OCI-LY7 (cell line): ENCODE results near the gene ZC3H12D. TPM values are rescaled to one million over a fixed set of nuclear protein-coding genes. Genes with fewer than 3 reads are reported as not detected.
"Not testable (repeated sequence)": the region's sequence is repeated elsewhere in the genome, so short reads cannot be mapped to it uniquely, and the experiment has no call there.

Experiments
- BruUV-seq: library from RNA; stranded (reverse); fragments of 400-500 nt; replicated peaks from 2 replicates; lab custom pipeline; 2021; lab: Mats Ljungman, UMichigan
- CTCF ChIA-PET: fragments of 300-600 bp; sonication (Branson Sonifier 250); formaldehyde crosslinking; loops from one replicate; lab custom pipeline; 2022; ENCODE audit warnings: antibody characterized with exemption; ENCODE audit not compliant: unreplicated experiment; lab: Charles Lee
- POLR2A ChIA-PET: fragments of 300-600 bp; sonication (Branson Sonifier 250); formaldehyde crosslinking; loops from one replicate; lab custom pipeline; 2022; ENCODE audit warnings: antibody characterized with exemption; lab: Charles Lee
- DNase-seq: peaks from one replicate; pipeline ENCODE4 v3.0.0-alpha.2; 2015; ENCODE audit warnings: low spot score
- H2AFZ ChIP-seq: fragments of 200-600 bp; sonication (generic), shearing (Covaris generic); 2 replicates; pipeline ENCODE4 v1.6.1; 2014; ENCODE audit warnings: mild to moderate bottlenecking, antibody characterized with exemption, low read length, moderate library complexity
- H3K27ac ChIP-seq: fragments of 200-600 bp; sonication (generic); 2 replicates; pipeline ENCODE4 v1.5.1; 2014; ENCODE audit warnings: mixed run types, low read depth, mild to moderate bottlenecking, moderate library complexity, low read length, inconsistent platforms; ENCODE audit not compliant: poor library complexity, severe bottlenecking
- H3K36me3 ChIP-seq: fragments of 200-600 bp; sonication (generic); 2 replicates; pipeline ENCODE4 v1.6.1; 2014; ENCODE audit warnings: mild to moderate bottlenecking, antibody characterized with exemption, low read length, moderate library complexity, mixed read lengths; ENCODE audit not compliant: insufficient read depth
- H3K4me1 ChIP-seq: fragments of 200-600 bp; sonication (generic); 2 replicates; pipeline ENCODE4 v1.5.1; 2014; ENCODE audit warnings: mild to moderate bottlenecking, low read length; ENCODE audit not compliant: insufficient read depth, poor library complexity, severe bottlenecking
- H3K4me2 ChIP-seq: fragments of 200-600 bp; sonication (generic); 2 replicates; pipeline ENCODE4 v1.6.1; 2014; ENCODE audit warnings: mild to moderate bottlenecking, low read length
- H3K4me3 ChIP-seq: fragments of 200-600 bp; sonication (generic); 2 replicates; pipeline ENCODE4 v1.5.1; 2014; ENCODE audit warnings: mild to moderate bottlenecking, low read depth, low read length; ENCODE audit not compliant: poor library complexity, severe bottlenecking
- H3K79me2 ChIP-seq: fragments of 200-600 bp; sonication (generic); 2 replicates; pipeline ENCODE4 v1.6.1; 2016; ENCODE audit warnings: low read depth, mild to moderate bottlenecking, low read length, moderate library complexity, mixed read lengths; ENCODE audit not compliant: insufficient read depth
- H3K9me2 ChIP-seq: fragments of 200-600 bp; sonication (generic); 2 replicates; pipeline ENCODE4 v1.6.1; 2016; ENCODE audit warnings: mild to moderate bottlenecking, low read length, mixed read lengths; ENCODE audit not compliant: insufficient read depth
- H3K9me3 ChIP-seq: fragments of 200-600 bp; sonication (generic); 2 replicates; pipeline ENCODE4 v1.6.1; 2014; ENCODE audit warnings: mild to moderate bottlenecking, mixed run types, low read length, mixed read lengths
- H4K20me1 ChIP-seq: fragments of 200-600 bp; sonication (generic); 2 replicates; pipeline ENCODE4 v1.6.1; 2014; ENCODE audit warnings: mild to moderate bottlenecking, antibody characterized with exemption, low read length, moderate library complexity, mixed read lengths; ENCODE audit not compliant: insufficient read depth
- CTCF ChIP-seq: fragments of 200-600 bp; sonication (generic); conservative IDR thresholded peaks from 2 replicates; pipeline ENCODE4 v1.5.1; 2014; ENCODE audit warnings: mild to moderate bottlenecking, antibody characterized with exemption, low read length, moderate library complexity, mixed read lengths
- EZH2phosphoT487 ChIP-seq: fragments of 200-600 bp; sonication (generic); IDR thresholded peaks from 2 replicates; pipeline ENCODE4 v1.6.1; 2018; ENCODE audit warnings: low read depth, borderline replicate concordance, mild to moderate bottlenecking, mixed run types, antibody characterized with exemption, low read length, moderate library complexity, mixed read lengths
- intact Hi-C: fragments of 100-400 bp; cut with micrococcal nuclease; formaldehyde crosslinking; loops from one replicate; pipeline ENCODE4 v1.10.0; 2022; ENCODE audit not compliant: unreplicated experiment
- total RNA-seq, 2 experiments: library from RNA; depleted of rRNA in 1 of 2; stranded (reverse); fragments of >200 nt in 1 of 2; shearing (Covaris generic) in 1 of 2; gene quantifications; 2 replicates each; pipeline ENCODE4 v1.2.3, GENCODE V29; 2014 to 2022

Gene ZC3H12D
- total RNA-seq, 2 experiments from 2014 or later, result 12.8 to 22.6 TPM

- peaks cover under 1% of the 10 kb centered on the region for H3K4me1 ChIP-seq
- no peak for DNase-seq
- no peak overlapping the region for H3K4me2 ChIP-seq
- H3K27ac ChIP-seq, result no peak overlapping the region
- no peaks in the 10 kb centered on the region for H3K9me2 ChIP-seq
- H2AFZ ChIP-seq, result no peak overlapping the region
- H3K79me2 ChIP-seq, result no peaks in the 10 kb centered on the region
- intact Hi-C loops, result no loop called here
- no peaks in the 10 kb centered on the region for H3K9me3 ChIP-seq
- POLR2A ChIA-PET, result interaction anchor here (0.7 to 1.7 kb wide), 2 partner anchors 13 to 17 kb away, joined by 3 to 4 read pairs; no protein-coding TSS in a partner anchor
- no peaks in the 10 kb centered on the region for H4K20me1 ChIP-seq
- H3K36me3 ChIP-seq, result peaks cover 14% of the 10 kb centered on the region; the same call in 1 of the 2 replicates
- CTCF ChIA-PET, result no interaction called here
- H3K4me3 ChIP-seq, result no peak overlapping the region
- no peak for TF ChIP-seq EZH2phosphoT487
- no peak for TF ChIP-seq CTCF
- BruUV-seq, result no TSS peak
Measured at GRCh38 chr6:149500096-149500495, 15.3 kb upstream of the ZC3H12D start.

GRCh38 chr6:149499066-149499465 is 14.3 kb upstream of the ZC3H12D start:
- no peaks in the 10 kb centered on the region for H3K9me3 ChIP-seq
- no peak for TF ChIP-seq EZH2phosphoT487
- no peak for TF ChIP-seq CTCF
- peaks cover 6% of the 10 kb centered on the region; the same call in 1 of the 2 replicates for H3K36me3 ChIP-seq
- H3K79me2 ChIP-seq, result no peaks in the 10 kb centered on the region
- H3K4me1 ChIP-seq, result peaks cover 6% of the 10 kb centered on the region
- H4K20me1 ChIP-seq, result no peaks in the 10 kb centered on the region
- H3K4me3 ChIP-seq, result no peak overlapping the region
- no TSS peak for BruUV-seq
- no peak overlapping the region for H3K27ac ChIP-seq
- no peak overlapping the region for H3K4me2 ChIP-seq
- DNase-seq, result no peak
- CTCF ChIA-PET, result no interaction called here
- intact Hi-C loops, result no loop called here
- POLR2A ChIA-PET, result interaction anchor here (1.2 to 1.7 kb wide), 3 partner anchors 12 to 32 kb away, joined by 4 to 5 read pairs (median 4); no protein-coding TSS in a partner anchor
- no peaks in the 10 kb centered on the region for H3K9me2 ChIP-seq
- no peak overlapping the region for H2AFZ ChIP-seq

- POLR2A ChIA-PET, result interaction anchor here (0.9 kb wide), 1 partner anchor 53 kb away, joined by 3 read pairs; no protein-coding TSS in a partner anchor
- no peak overlapping the region for H3K4me2 ChIP-seq
- H3K4me1 ChIP-seq, result peaks cover 6% of the 10 kb centered on the region
- H3K9me3 ChIP-seq, result no peaks in the 10 kb centered on the region
- H3K79me2 ChIP-seq, result no peaks in the 10 kb centered on the region
- H3K36me3 ChIP-seq, result no peaks in the 10 kb centered on the region
- intact Hi-C loops, result no loop called here
- H2AFZ ChIP-seq, result no peak overlapping the region
- H3K27ac ChIP-seq, result no peak overlapping the region
- TF ChIP-seq CTCF (no peak), EZH2phosphoT487 (no peak)
- no peaks in the 10 kb centered on the region for H3K9me2 ChIP-seq
- DNase-seq, result no peak
- no peaks in the 10 kb centered on the region for H4K20me1 ChIP-seq
- no TSS peak for BruUV-seq
- no peak overlapping the region for H3K4me3 ChIP-seq
- CTCF ChIA-PET, result no interaction called here
Measured at GRCh38 chr6:149497365-149497764, 12.6 kb upstream of the ZC3H12D start.

DNA sequence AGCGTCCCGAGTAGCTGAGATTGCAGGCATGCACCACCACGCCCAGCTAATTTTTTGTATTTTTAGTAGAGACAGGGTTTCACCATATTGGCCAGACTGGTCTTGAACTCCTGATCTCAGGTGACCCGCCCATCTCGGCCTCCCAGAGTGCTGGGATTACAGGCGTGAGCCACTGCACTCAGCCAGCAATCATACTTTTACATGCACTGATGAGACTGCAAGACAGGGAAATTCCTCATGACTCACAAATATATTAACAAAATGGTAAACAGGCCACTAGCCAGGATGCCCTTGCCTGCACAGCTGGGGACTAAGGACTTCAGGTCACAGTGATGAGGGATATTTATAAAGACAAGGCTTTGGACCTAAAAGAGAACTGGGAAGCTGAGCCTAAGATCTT is 11.8 kb upstream of the ZC3H12D start:
- H3K36me3 ChIP-seq, intact Hi-C loops, H3K27ac ChIP-seq, DNase-seq, H3K4me3 ChIP-seq, H3K9me2 ChIP-seq, BruUV-seq, H3K4me1 ChIP-seq, H3K9me3 ChIP-seq, H3K4me2 ChIP-seq, H4K20me1 ChIP-seq, H2AFZ ChIP-seq, CTCF ChIA-PET, H3K79me2 ChIP-seq: not testable (repeated sequence)
- POLR2A ChIA-PET, result interaction anchor here (0.9 kb wide), 1 partner anchor 54 kb away, joined by 3 read pairs; no protein-coding TSS in a partner anchor
